H1 (cell line): ENCODE results near the gene MRPS27. TPM values are rescaled to one million over a fixed set of nuclear protein-coding genes. Genes with fewer than 3 reads are reported as not detected.

Experiments
- CHD1 ChIP-seq: IDR thresholded peaks from 2 replicates; pipeline ENCODE4 v1.6.1; 2012; ENCODE audit warnings: low read depth, low read length, improper control_type of control experiment
- CHD7 ChIP-seq: fragments of 300-600 bp; sonication (generic); IDR thresholded peaks from 2 replicates; pipeline ENCODE4 v1.7.1; 2012; ENCODE audit warnings: low read length, moderate library complexity, mild to moderate bottlenecking, inconsistent platforms; ENCODE audit not compliant: insufficient replicate concordance
- EZH2 ChIP-seq: fragments of 200-600 bp; sonication (generic); IDR thresholded peaks from 2 replicates; pipeline ENCODE4 v1.7.1; 2012; ENCODE audit warnings: low read depth, mild to moderate bottlenecking, moderate library complexity, low read length, inconsistent platforms; ENCODE audit not compliant: severe bottlenecking
- JUN ChIP-seq: IDR thresholded peaks from 2 replicates; pipeline ENCODE4 v1.6.1; 2011; ENCODE audit warnings: low read depth, mild to moderate bottlenecking, improper control_type of control experiment, low read length
- POLR2AphosphoS5 ChIP-seq: IDR thresholded peaks from 2 replicates; pipeline ENCODE4 v1.6.1; 2011; ENCODE audit warnings: low read depth, low read length
- POU5F1 ChIP-seq: IDR thresholded peaks from 2 replicates; pipeline ENCODE4 v1.6.1; 2011; ENCODE audit warnings: low read depth, mild to moderate bottlenecking, low read length, moderate library complexity
- RXRA ChIP-seq: IDR thresholded peaks from 2 replicates; pipeline ENCODE4 v1.6.1; 2011; ENCODE audit warnings: low read depth, mild to moderate bottlenecking, low read length, moderate library complexity; ENCODE audit not compliant: insufficient read depth
- SP1 ChIP-seq: IDR thresholded peaks from 2 replicates; pipeline ENCODE4 v1.6.1; 2011; ENCODE audit warnings: low read depth, low read length
- USF2 ChIP-seq: IDR thresholded peaks from 2 replicates; pipeline ENCODE4 v1.6.1; 2011; ENCODE audit warnings: low read length, improper control_type of control experiment
- polyA plus RNA-seq, 7 experiments: library from polyadenylated mRNA; depleted of rRNA in 3 of 7; stranded (reverse) in 5 of 7; unstranded in 2 of 7; fragments of >200 nt in 5 of 7; fragments of 200-250 nt in 2 of 7; gene quantifications; 1 replicate in 5 of 7; 2 replicates in 1 of 7; 4 replicates in 1 of 7; pipeline versions ENCODE4 v1.2.1 to v1.2.3, GENCODE V29; 2011 to 2013; ENCODE audit warnings: missing spikeins in 2 of 7, mixed read lengths in 2 of 7
- total RNA-seq: library from RNA; stranded (reverse); fragmentation: NEBNext Ultra II Directional; extraction: Animal tissue kit (Norgen Biotek cat#: 25700); gene quantifications from 2 replicates; pipeline ENCODE4 v1.2.1, GENCODE V29; 2021

The MRPS27 gene
- total and polyA plus RNA-seq, 2 of the 8 experiments (the other 6 are each of a cell fraction or from before 2014, with no cell fraction given) = 93.2 to 102 TPM

GRCh38 chr5:72369301-72369700 lies 49.3 kb upstream of the MRPS27 start (continued):
- no peak for TF ChIP-seq CHD7
- TF ChIP-seq POU5F1 = no peak
- no peak for TF ChIP-seq SP1
- TF ChIP-seq RXRA = no peak
- TF ChIP-seq JUN = no peak
- no peak for TF ChIP-seq POLR2AphosphoS5
- no peak for TF ChIP-seq CHD1
- no peak for TF ChIP-seq USF2
- TF ChIP-seq EZH2 = no peak
- TF ChIP-seq, all 59 proteins: peak for 0
